PFSK-1 (cell line): ENCODE data around the gene CFAP251.

ENCODE experiments used
- POLR2AphosphoS5 ChIP-seq: IDR thresholded peaks from 2 replicates; pipeline ENCODE4 v1.6.1; 2012; ENCODE audit warnings: low read depth, mild to moderate bottlenecking, control low read depth, low read length, moderate library complexity
- REST ChIP-seq, 2 experiments: IDR thresholded peaks; 2 replicates each; pipeline versions ENCODE4 v1.6.1 to v1.8.0; 2011 to 2012; ENCODE audit warnings: low read depth in 2 of 2, low read length in 2 of 2, control low read depth in 1 of 2, inconsistent platforms in 1 of 2, mild to moderate bottlenecking in 1 of 2, moderate library complexity in 1 of 2; ENCODE audit not compliant: insufficient read depth in 1 of 2
- TAF1 ChIP-seq: IDR thresholded peaks from 2 replicates; pipeline ENCODE4 v1.6.1; 2012; ENCODE audit warnings: low read length, control low read depth, borderline replicate concordance; ENCODE audit not compliant: insufficient read depth

- TF ChIP-seq POLR2AphosphoS5 (no peak), TAF1 (no peak), REST (IDR thresholded peaks at IDR 0.05; ENCODE audit: insufficient read depth in 1 of 2, low read depth in 2 of 2, low read length in 2 of 2) (no peak)
Measured at GRCh38 chr12:121968876-121969275, 50.5 kb downstream of the CFAP251 start.
